ENCODE measurements around the gene FAM83F.

Gene FAM83F

DNA sequence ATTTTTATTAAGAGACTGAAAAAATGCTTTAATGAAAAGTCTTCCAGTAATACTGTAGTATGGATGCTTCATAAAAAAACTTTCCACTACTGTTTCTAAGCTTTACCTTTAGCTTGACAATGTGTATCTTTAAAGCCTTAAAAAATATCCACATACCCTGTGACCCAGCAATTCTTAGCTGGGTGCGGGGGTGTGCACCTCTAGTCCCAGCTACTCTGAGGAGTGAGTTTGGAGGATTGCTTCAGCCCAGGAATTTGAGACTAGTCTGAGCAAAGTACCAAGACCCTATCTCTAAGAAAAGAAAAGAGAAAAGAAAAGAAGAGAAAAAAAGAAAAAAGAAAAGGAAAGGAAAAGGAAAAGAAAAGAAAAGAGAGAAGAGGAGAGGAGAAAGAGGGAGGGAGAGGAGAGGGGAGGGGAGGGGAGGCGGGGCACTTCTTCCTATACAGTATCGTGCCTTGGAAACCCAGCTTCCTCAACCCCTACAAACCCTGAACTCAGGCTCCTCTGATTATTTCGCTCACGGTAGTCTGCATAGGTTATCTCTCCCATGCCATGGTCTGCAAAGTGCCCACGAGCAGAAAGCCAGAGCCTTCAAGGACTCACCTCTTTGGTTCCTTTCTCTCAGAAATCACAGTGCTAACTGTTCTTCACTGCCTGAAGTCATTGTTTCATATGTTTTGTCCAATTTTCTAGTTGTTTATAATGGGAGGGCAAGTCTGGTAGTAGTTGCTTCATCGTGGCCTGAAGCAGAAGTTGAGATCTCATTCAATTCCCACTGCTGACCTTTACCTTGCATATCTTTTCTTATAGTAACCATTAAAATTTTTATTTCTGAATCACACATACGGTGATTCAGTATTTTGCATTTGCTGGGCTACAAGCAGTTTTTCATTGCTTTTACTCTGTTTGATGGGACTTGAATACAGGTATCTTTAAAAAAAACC is 82.2 kb downstream of the FAM83F start:
- DNase-seq: no peak

DNA sequence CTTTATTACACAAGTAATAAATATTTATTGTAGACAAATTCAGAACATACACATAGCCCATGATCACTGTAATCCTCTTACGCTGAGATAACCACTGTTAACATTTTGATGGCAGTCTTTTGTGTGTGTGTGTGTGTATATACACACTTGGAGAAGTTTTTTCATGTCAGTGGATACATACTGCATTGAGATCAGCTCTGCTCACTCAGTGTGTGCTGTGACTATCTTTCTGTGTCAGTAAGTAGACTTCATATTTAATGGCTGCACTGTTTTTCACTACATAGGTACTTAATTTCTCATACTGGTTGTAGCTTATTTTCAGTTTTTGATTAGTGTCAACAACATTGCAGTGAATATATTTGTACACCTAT is 82.9 kb downstream of the FAM83F start:
- DNase-seq: no peak

DNA sequence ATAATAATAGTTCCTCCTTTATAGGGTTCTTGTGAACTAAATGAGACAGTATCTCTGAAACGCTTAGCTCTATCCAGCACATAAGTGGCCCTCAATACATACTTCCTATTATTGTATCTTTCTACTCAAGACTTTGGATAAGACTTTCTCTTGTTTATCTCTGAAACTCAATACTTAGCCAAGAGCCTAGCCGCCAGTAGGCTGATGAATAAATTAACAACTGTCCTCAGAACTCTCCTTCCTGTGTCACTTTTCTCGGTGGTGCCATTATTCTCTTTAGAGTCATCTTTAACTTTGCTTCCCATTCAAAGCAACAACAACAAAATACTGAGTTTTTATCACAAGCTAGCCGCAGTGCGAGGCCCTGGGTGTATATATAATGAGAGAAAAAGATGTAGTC is 86.9 kb downstream of the FAM83F start:
- DNase-seq: no peak

DNA sequence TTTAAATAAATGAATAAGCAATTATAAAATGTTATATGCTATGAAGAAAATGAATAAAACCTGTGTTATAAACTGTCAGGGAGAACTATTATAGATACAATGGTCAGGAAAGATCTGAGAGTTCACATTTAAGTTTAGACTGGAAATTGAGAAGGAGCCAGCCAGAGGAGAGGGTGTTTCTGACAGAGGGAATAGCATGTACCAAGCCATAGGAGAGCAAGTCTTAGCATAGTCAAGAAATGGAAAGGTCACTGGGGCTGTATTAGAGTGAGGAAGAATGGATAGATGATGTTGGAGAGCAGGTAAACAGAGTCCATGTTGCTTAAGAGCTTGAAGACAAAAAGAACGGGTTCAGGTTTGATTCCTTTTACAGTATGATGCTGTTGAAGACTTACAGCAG is 87.4 kb downstream of the FAM83F start:
- DNase-seq: no peak

DNA sequence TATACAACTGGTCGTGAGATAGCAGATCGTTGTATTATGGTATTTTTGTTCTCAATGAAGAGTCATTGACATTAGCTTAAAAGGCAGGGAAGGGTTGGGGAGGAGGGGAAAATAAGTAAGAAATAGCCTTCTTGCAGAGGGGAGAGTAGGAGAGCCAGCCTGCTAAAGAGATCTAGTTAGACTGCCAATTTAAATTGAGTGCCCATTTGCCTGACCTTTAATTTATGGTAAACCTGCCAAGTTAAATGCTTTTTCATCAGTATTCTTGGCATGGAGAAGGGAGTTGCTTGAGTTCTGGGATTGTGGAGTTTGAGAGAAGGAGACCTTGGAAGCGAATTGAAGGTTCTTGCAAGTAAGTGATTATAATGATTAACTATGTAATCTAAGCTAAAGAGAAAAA is 89.0 kb downstream of the FAM83F start:
- DNase-seq: no peak

DNA sequence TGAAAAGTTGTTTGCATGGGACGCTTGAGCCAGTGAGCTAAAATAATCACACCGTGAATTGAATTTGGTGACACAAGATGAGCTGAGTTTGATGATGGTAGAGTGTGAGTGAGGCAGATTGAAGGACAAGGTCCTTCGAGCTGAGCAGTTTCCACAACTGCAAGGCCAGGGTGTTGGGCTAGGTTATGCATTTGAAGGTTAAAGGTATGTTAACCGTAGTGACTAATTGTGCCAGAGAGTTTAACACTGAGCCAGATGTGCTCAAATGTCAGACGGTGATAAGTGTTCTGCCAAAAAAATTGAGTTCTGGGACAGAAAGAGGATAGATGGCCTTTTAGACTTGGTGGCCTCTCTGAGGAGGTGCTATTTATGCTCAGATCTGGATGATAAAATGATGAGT is 89.5 kb downstream of the FAM83F start:
- no peak for DNase-seq

DNA sequence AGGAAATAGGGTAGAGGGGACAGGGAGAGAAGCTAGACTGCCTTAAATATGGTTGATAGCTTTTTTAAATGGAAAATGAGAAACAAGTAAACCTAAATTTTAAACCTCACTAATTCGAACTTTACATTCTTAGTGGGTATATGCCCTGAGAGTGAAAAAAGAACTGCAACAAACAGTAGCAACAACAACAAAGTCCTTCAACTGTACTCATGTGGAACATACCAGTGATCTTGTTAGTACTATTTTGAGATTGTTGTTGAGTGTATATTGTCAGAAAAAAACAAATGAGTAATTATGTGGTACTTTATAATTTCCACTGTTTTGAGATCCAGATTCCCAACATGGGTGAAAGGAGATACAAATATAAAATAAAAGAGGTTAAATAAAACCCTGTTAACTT is 94.1 kb downstream of the FAM83F start:
- DNase-seq: no peak

All from activated T-cell treated with anti-CD3 and anti-CD28 coated beads, Interleukin-2, amount 50 U/mL, for 1 hour (primary cell).